PC-9 (cell line): ENCODE data around the gene TOMM20. TPM values are rescaled to one million over a fixed set of nuclear protein-coding genes. Genes with fewer than 3 reads are reported as not detected.

ENCODE experiments used
- BruUV-seq: library from RNA; stranded (reverse); fragments of 400-500 nt; replicated peaks from 2 replicates; lab custom pipeline; 2021; lab: Mats Ljungman, UMichigan
- CTCF ChIA-PET: fragments of 300-600 bp; sonication (Branson Sonifier 250); formaldehyde crosslinking; loops from one replicate; lab custom pipeline; 2022; ENCODE audit warnings: antibody characterized with exemption; lab: Charles Lee
- POLR2A ChIA-PET: fragments of 300-600 bp; sonication (Branson Sonifier 250); formaldehyde crosslinking; loops from one replicate; lab custom pipeline; 2022; ENCODE audit warnings: antibody characterized with exemption; ENCODE audit not compliant: unreplicated experiment; lab: Charles Lee
- DNase-seq, 2 experiments: peaks; one replicate each; pipeline versions ENCODE4 v3.0.0 to v3.0.0-alpha.2; 2015 to 2022; ENCODE audit warnings: mixed read lengths in 1 of 2
- H2AFZ ChIP-seq: fragments of 200-600 bp; sonication (generic); 2 replicates; pipeline ENCODE4 v1.8.1; 2017; ENCODE audit warnings: antibody characterized with exemption
- H3F3A ChIP-seq: fragments of 200-600 bp; sonication (generic); 2 replicates; pipeline ENCODE4 v1.8.1; 2017; ENCODE audit warnings: antibody characterized with exemption, mild to moderate bottlenecking, low read depth; ENCODE audit not compliant: insufficient read depth
- H3K27ac ChIP-seq: fragments of 200-600 bp; sonication (generic); 2 replicates; pipeline ENCODE4 v1.6.1; 2016; ENCODE audit warnings: mixed run types
- H3K27me3 ChIP-seq: fragments of 200-600 bp; sonication (generic); 2 replicates; pipeline ENCODE4 v1.6.1; 2016; ENCODE audit warnings: low read depth, mixed run types; ENCODE audit not compliant: insufficient read depth
- H3K36me3 ChIP-seq: fragments of 200-600 bp; sonication (generic); 2 replicates; pipeline ENCODE4 v1.6.1; 2016; ENCODE audit warnings: low read depth, mixed run types
- H3K4me1 ChIP-seq: fragments of 200-600 bp; sonication (generic); replicated peaks from 2 replicates; pipeline ENCODE4 v1.6.1; 2016; ENCODE audit warnings: mixed run types; ENCODE audit not compliant: insufficient read depth
- H3K4me2 ChIP-seq: fragments of 200-600 bp; sonication (generic); 2 replicates; pipeline ENCODE4 v1.6.1; 2017; ENCODE audit warnings: mixed run types
- H3K4me3 ChIP-seq: fragments of 200-600 bp; sonication (generic); 2 replicates; pipeline ENCODE4 v1.6.1; 2016; ENCODE audit warnings: mixed run types
- H3K79me2 ChIP-seq: fragments of 200-600 bp; sonication (generic); 2 replicates; pipeline ENCODE4 v1.6.1; 2017; ENCODE audit warnings: low read depth, mixed run types
- H3K9me2 ChIP-seq: fragments of 200-600 bp; sonication (generic); 2 replicates; pipeline ENCODE4 v1.8.1; 2017; ENCODE audit warnings: mild to moderate bottlenecking; ENCODE audit not compliant: insufficient read depth
- H3K9me3 ChIP-seq: fragments of 200-600 bp; sonication (generic); 2 replicates; pipeline ENCODE4 v1.8.1; 2016; ENCODE audit warnings: low read depth; ENCODE audit not compliant: insufficient read depth
- H4K20me1 ChIP-seq: fragments of 200-600 bp; sonication (generic); 2 replicates; pipeline ENCODE4 v1.8.1; 2017; ENCODE audit not compliant: insufficient read depth
- CTCF ChIP-seq: fragments of 200-600 bp; sonication (generic); conservative IDR thresholded peaks from 2 replicates; pipeline ENCODE4 v1.6.1; 2017; ENCODE audit warnings: mixed run types, antibody characterized with exemption, mild to moderate bottlenecking, moderate library complexity
- EZH2 ChIP-seq: fragments of 200-600 bp; sonication (generic); IDR thresholded peaks from 2 replicates; pipeline ENCODE4 v1.8.0; 2017; ENCODE audit warnings: antibody characterized with exemption, low read depth
- intact Hi-C: fragments of 100-400 bp; cut with micrococcal nuclease; formaldehyde crosslinking; loops from one replicate; pipeline ENCODE4 v1.10.0; 2022; ENCODE audit not compliant: unreplicated experiment
- total RNA-seq: library from RNA; stranded (reverse); gene quantifications from 2 replicates; pipeline ENCODE4 v1.2.3, GENCODE V29; 2021

TOMM20 gene
- total RNA-seq, 1 experiment from 2014 or later, result 165 TPM

- Histone ChIP-seq H3K79me2 (peaks cover 40% of the 10 kb centered on the region), H4K20me1 (no peaks in the 10 kb centered on the region), H3K4me3 (peak overlapping the region; percentile 39; the same call in 1 of the 2 replicates), H3F3A (peaks cover 60% of the 10 kb centered on the region), H3K36me3 (no peaks in the 10 kb centered on the region), H2AFZ (no peak overlapping the region), H3K27me3 (no peaks in the 10 kb centered on the region), H3K9me2 (no peaks in the 10 kb centered on the region), H3K4me1 (peaks cover 68% of the 10 kb centered on the region), H3K27ac (peak overlapping the region; percentile 100), H3K9me3 (no peaks in the 10 kb centered on the region), H3K4me2 (peak overlapping the region; percentile 76)
- intact Hi-C loops, result loop anchor here (1.0 to 2.0 kb wide), 18 partner anchors 7 to 568 kb away; no protein-coding TSS in a partner anchor
- CTCF ChIA-PET, result interaction anchor here (0.9 kb wide), 1 partner anchor 92 kb away, joined by 3 read pairs; no protein-coding TSS in a partner anchor
- TF ChIP-seq CTCF (no peak), EZH2 (no peak)
- POLR2A ChIA-PET, result interaction anchor here (0.5 to 1.1 kb wide), 19 partner anchors 12 to 858 kb away, joined by 3 to 11 read pairs (median 5); no protein-coding TSS in a partner anchor
- TSS peak; percentile 58 for BruUV-seq
- DNase-seq, result peak; percentile 98 to 100
Observed at GRCh38 chr1:235067396-235068157, 61.1 kb downstream of the TOMM20 start.

GRCh38 chr1:235063068-235063765 lies 65.4 kb downstream of the TOMM20 start:
- Histone ChIP-seq H3K4me3 (no peak overlapping the region), H3K4me2 (peak overlapping the region; percentile 72), H3K4me1 (peaks cover 64% of the 10 kb centered on the region), H3K27ac (peak overlapping the region; percentile 97), H3K27me3 (no peaks in the 10 kb centered on the region), H3K9me3 (no peaks in the 10 kb centered on the region), H3K79me2 (peaks cover 7% of the 10 kb centered on the region; the same call in 1 of the 2 replicates), H3K9me2 (no peaks in the 10 kb centered on the region), H4K20me1 (no peaks in the 10 kb centered on the region), H2AFZ (no peak overlapping the region), H3K36me3 (no peaks in the 10 kb centered on the region), H3F3A (peaks cover 60% of the 10 kb centered on the region)
- TF ChIP-seq EZH2 (no peak), CTCF (no peak)
- CTCF ChIA-PET, result interaction anchor here (0.6 kb wide), 1 partner anchor 66 kb away, joined by 3 read pairs; no protein-coding TSS in a partner anchor
- BruUV-seq, result no TSS peak
- intact Hi-C loops, result no loop called here
- DNase-seq, result no peak
- POLR2A ChIA-PET, result interaction anchor here (0.5 to 0.8 kb wide), 4 partner anchors 40 to 451 kb away, joined by 3 to 8 read pairs (median 6); no protein-coding TSS in a partner anchor
